OCI-LY1 (cell line): ENCODE data around the gene NTSR1.

ENCODE experiments used
- H2AFZ ChIP-seq: fragments of 200-600 bp; sonication (generic), shearing (Covaris generic); 2 replicates; pipeline ENCODE4 v1.6.0; 2014; ENCODE audit warnings: antibody characterized with exemption, mild to moderate bottlenecking, low read length
- H3F3A ChIP-seq: fragments of 200-600 bp; sonication (generic), shearing (Covaris generic); 2 replicates; pipeline ENCODE4 v1.6.0; 2014; ENCODE audit warnings: mild to moderate bottlenecking, antibody characterized with exemption, low read length, moderate library complexity; ENCODE audit not compliant: insufficient read depth
- H3K27ac ChIP-seq: fragments of 200-600 bp; sonication (generic); 2 replicates; pipeline ENCODE4 v1.5.1; 2014; ENCODE audit warnings: low read length, mixed run types, mild to moderate bottlenecking, low read depth; ENCODE audit not compliant: poor library complexity, severe bottlenecking
- H3K27me3 ChIP-seq: fragments of 200-600 bp; sonication (generic); 2 replicates; pipeline ENCODE4 v1.6.0; 2014; ENCODE audit warnings: antibody characterized with exemption, mild to moderate bottlenecking, low read length, moderate library complexity; ENCODE audit not compliant: insufficient read depth
- H3K36me3 ChIP-seq: fragments of 200-600 bp; sonication (generic); 2 replicates; pipeline ENCODE4 v1.6.1; 2014; ENCODE audit warnings: mild to moderate bottlenecking, antibody characterized with exemption, low read length, moderate library complexity, mixed read lengths; ENCODE audit not compliant: insufficient read depth
- H3K4me1 ChIP-seq: fragments of 200-600 bp; sonication (generic); 2 replicates; pipeline ENCODE4 v1.5.1; 2014; ENCODE audit warnings: mild to moderate bottlenecking, low read length, moderate library complexity; ENCODE audit not compliant: insufficient read depth, severe bottlenecking
- H3K4me2 ChIP-seq: fragments of 200-600 bp; sonication (generic), shearing (Covaris generic); 2 replicates; pipeline ENCODE4 v1.6.1; 2014; ENCODE audit warnings: low read length
- H3K4me3 ChIP-seq: fragments of 200-600 bp; sonication (generic); 2 replicates; pipeline ENCODE4 v1.5.1; 2014; ENCODE audit warnings: low read length, low read depth, mild to moderate bottlenecking, mixed read lengths; ENCODE audit not compliant: poor library complexity, severe bottlenecking
- H3K79me2 ChIP-seq: fragments of 200-600 bp; shearing (Covaris generic); 2 replicates; pipeline ENCODE4 v1.6.1; 2016; ENCODE audit warnings: mixed run types, low read length, mixed read lengths; ENCODE audit not compliant: insufficient read depth
- H3K9ac ChIP-seq: fragments of 200-600 bp; sonication (generic), shearing (Covaris generic); 2 replicates; pipeline ENCODE4 v1.6.1; 2014; ENCODE audit warnings: mild to moderate bottlenecking, low read length, mixed read lengths
- H3K9me2 ChIP-seq: fragments of 200-600 bp; sonication (generic), shearing (Covaris generic); 2 replicates; pipeline ENCODE4 v1.6.1; 2014; ENCODE audit warnings: low read depth, mild to moderate bottlenecking, low read length, mixed read lengths
- H3K9me3 ChIP-seq: fragments of 200-600 bp; shearing (Covaris generic); 2 replicates; pipeline ENCODE4 v1.6.1; 2014; ENCODE audit warnings: low read length, mixed read lengths
- H4K20me1 ChIP-seq: fragments of 200-600 bp; sonication (generic), shearing (Covaris generic); 2 replicates; pipeline ENCODE4 v1.6.0; 2016; ENCODE audit warnings: mild to moderate bottlenecking, low read length; ENCODE audit not compliant: insufficient read depth
- CTCF ChIP-seq: fragments of 200-600 bp; sonication (generic), shearing (Covaris generic); IDR thresholded peaks from 2 replicates; pipeline ENCODE4 v1.5.1; 2017; ENCODE audit warnings: mild to moderate bottlenecking, antibody characterized with exemption, low read length, moderate library complexity, mixed read lengths
- EZH2 ChIP-seq: fragments of 200-600 bp; sonication (generic), shearing (Covaris generic); IDR thresholded peaks from 2 replicates; pipeline ENCODE4 v1.8.0; 2017; ENCODE audit warnings: borderline replicate concordance, mixed run types, mild to moderate bottlenecking, antibody characterized with exemption, low read length, moderate library complexity, mixed read lengths

The NTSR1 gene

GRCh38 chr20:62787321-62787720 is 78.7 kb downstream of the NTSR1 start:
- Histone ChIP-seq H3K4me3 (no peak overlapping the region), H3K9ac (no peak overlapping the region), H3K36me3 (no peaks in the 10 kb centered on the region), H3K79me2 (no peaks in the 10 kb centered on the region), H3K9me3 (no peaks in the 10 kb centered on the region), H3F3A (no peaks in the 10 kb centered on the region), H2AFZ (no peak overlapping the region), H4K20me1 (no peaks in the 10 kb centered on the region), H3K4me2 (no peak overlapping the region), H3K9me2 (no peaks in the 10 kb centered on the region), H3K4me1 (no peaks in the 10 kb centered on the region), H3K27me3 (0 out of 2 replicates have a peak, but pooled peaks cover 8% of the 10 kb centered on the region), H3K27ac (no peak overlapping the region)
- TF ChIP-seq CTCF (no peak), EZH2 (no peak)

- Histone ChIP-seq H4K20me1 (no peaks in the 10 kb centered on the region), H3K4me2 (no peak overlapping the region), H3K79me2 (no peaks in the 10 kb centered on the region), H3K27ac (no peak overlapping the region), H3F3A (no peaks in the 10 kb centered on the region), H3K9me2 (no peaks in the 10 kb centered on the region), H3K4me3 (no peak overlapping the region), H3K36me3 (no peaks in the 10 kb centered on the region), H3K27me3 (0 out of 2 replicates have a peak, but pooled peaks cover 8% of the 10 kb centered on the region), H3K4me1 (no peaks in the 10 kb centered on the region), H3K9ac (no peak overlapping the region), H2AFZ (no peak overlapping the region), H3K9me3 (no peaks in the 10 kb centered on the region)
- TF ChIP-seq EZH2 (no peak), CTCF (no peak)
Observed at GRCh38 chr20:62787866-62788265, 79.2 kb downstream of the NTSR1 start.

- H3K79me2 ChIP-seq: no peaks in the 10 kb centered on the region
- no peak for TF ChIP-seq EZH2
- TF ChIP-seq CTCF: no peak
- H3K4me1 ChIP-seq: peaks cover 4% of the 10 kb centered on the region
- H3F3A ChIP-seq: no peaks in the 10 kb centered on the region
- H3K9me3 ChIP-seq: no peaks in the 10 kb centered on the region
- no peak overlapping the region for H3K27ac ChIP-seq
- H4K20me1 ChIP-seq: no peaks in the 10 kb centered on the region
- no peaks in the 10 kb centered on the region for H3K36me3 ChIP-seq
- 0 out of 2 replicates have a peak, but pooled peaks cover 8% of the 10 kb centered on the region for H3K27me3 ChIP-seq
- no peaks in the 10 kb centered on the region for H3K9me2 ChIP-seq
- no peak overlapping the region for H3K9ac ChIP-seq
- H3K4me2 ChIP-seq: no peak overlapping the region
- H3K4me3 ChIP-seq: no peak overlapping the region
- H2AFZ ChIP-seq: no peak overlapping the region
Observed at GRCh38 chr20:62788607-62789006, 80.0 kb downstream of the NTSR1 start.
